NB4 (cell line): ENCODE results near the gene SPRYD3.

Source experiments
- CTCF ChIP-seq: IDR thresholded peaks from one replicate; pipeline ENCODE4 v1.5.1; 2012; ENCODE audit warnings: low read depth, low read length
- MAX ChIP-seq: IDR thresholded peaks from 2 replicates; pipeline ENCODE4 v1.6.1; 2011; ENCODE audit warnings: low read depth, low read length
- MYC ChIP-seq: IDR thresholded peaks from 2 replicates; pipeline ENCODE4 v1.6.1; 2011; ENCODE audit warnings: low read depth, low read length
- POLR2A ChIP-seq: IDR thresholded peaks from 2 replicates; pipeline ENCODE4 v1.6.1; 2011; ENCODE audit warnings: mild to moderate bottlenecking; ENCODE audit not compliant: insufficient read length; ENCODE audit errors: extremely low read depth

- TF ChIP-seq CTCF (no peak), POLR2A (no peak), MYC (no peak), MAX (no peak)
These were observed 15.2 kb upstream of the SPRYD3 start for GRCh38 chr12:53094394-53094787.
